Sigmoid colon (tissue), 7 donors: Measurements from ENCODE around the gene FKTN. TPM values are rescaled to one million over a fixed set of nuclear protein-coding genes. Genes with fewer than 3 reads are reported as not detected.

ENCODE experiments used
- DNase-seq: peaks from one replicate; pipeline ENCODE4 v3.0.0-alpha.2; 2019
- H3K27ac ChIP-seq, 4 donors: fragments of 200-600 bp; sonication (generic); one replicate each; pipeline ENCODE4 v1.5.1; 2016 to 2019; ENCODE audit warnings: mild to moderate bottlenecking in 1 of 4
- H3K27me3 ChIP-seq, 3 donors: fragments of 200-600 bp; sonication (generic); one replicate each; pipeline ENCODE4 v1.5.1; 2019; ENCODE audit warnings: mild to moderate bottlenecking in 1 of 3
- H3K36me3 ChIP-seq, 4 donors: fragments of 200-600 bp; sonication (generic); one replicate each; pipeline ENCODE4 v1.5.1; 2016 to 2019
- H3K4me1 ChIP-seq, 4 donors: fragments of 200-600 bp; sonication (generic); one replicate each; pipeline ENCODE4 v1.5.1; 2017 to 2019
- H3K4me3 ChIP-seq, 4 donors: fragments of 200-600 bp; sonication (generic); one replicate each; pipeline ENCODE4 v1.5.1; 2017 to 2019; ENCODE audit warnings: mild to moderate bottlenecking in 2 of 4, moderate library complexity in 1 of 4
- H3K9me3 ChIP-seq, 4 donors: fragments of 200-600 bp in 3 of 4; sonication (generic) in 3 of 4; one replicate each; pipeline versions ENCODE4 v1.5.1 to v1.6.1; 2013 to 2019
- CTCF ChIP-seq, 4 experiments: fragments of 450-650 bp in 3 of 4; fragments of 200-600 bp in 1 of 4; IDR thresholded peaks; one replicate each; pipeline ENCODE4 v1.5.1; 2016 to 2019; ENCODE audit warnings: antibody characterized with exemption in 4 of 4, mild to moderate bottlenecking in 3 of 4, moderate library complexity in 2 of 4
- EP300 ChIP-seq, 4 donors: sonication (generic); formaldehyde crosslinking; IDR thresholded peaks; one replicate each; pipeline ENCODE4 v1.6.1; 2017; ENCODE audit warnings: antibody characterized with exemption in 4 of 4
- POLR2A ChIP-seq, 2 donors: fragments of 450-650 bp; IDR thresholded peaks; one replicate each; pipeline ENCODE4 v1.6.1; 2016; ENCODE audit warnings: antibody characterized with exemption in 2 of 2, mild to moderate bottlenecking in 2 of 2, moderate library complexity in 2 of 2
- POLR2AphosphoS5 ChIP-seq, 4 donors: sonication (generic); formaldehyde crosslinking; IDR thresholded peaks; one replicate each; pipeline ENCODE4 v1.6.1; 2017; ENCODE audit warnings: antibody characterized with exemption in 4 of 4
- WGBS, 2 donors: extraction: QIAGEN DNeasy Blood & Tissue Kit; methylation state at CpG; one replicate each; pipeline ENCODE4 v1.1.7; 2013; 5-methylcytosine and 5-hydroxymethylcytosine counted together
- intact Hi-C: fragments of 100-400 bp; cut with DNase I; formaldehyde crosslinking; loops from one replicate; pipeline ENCODE4 v1.15.1; 2023
- polyA plus RNA-seq, 3 donors: library from polyadenylated mRNA; stranded (reverse); fragments of 200-250 nt; gene quantifications; one replicate each; pipeline ENCODE4 v1.2.3, GENCODE V29; 2013
- total RNA-seq, 4 donors: library from RNA; depleted of rRNA; stranded (reverse); fragments of >200 nt; gene quantifications; one replicate each; pipeline ENCODE4 v1.1.0, GENCODE V29; 2016
- donor health status: healthy with polysubstance abuse.
- donor health status: Bipolar disorder and iron deficiency.
- donor health status: healthy.

The FKTN gene
- total and polyA plus RNA-seq, 7 donors = 0.60 to 13.9 (median 8.0) TPM

DNA sequence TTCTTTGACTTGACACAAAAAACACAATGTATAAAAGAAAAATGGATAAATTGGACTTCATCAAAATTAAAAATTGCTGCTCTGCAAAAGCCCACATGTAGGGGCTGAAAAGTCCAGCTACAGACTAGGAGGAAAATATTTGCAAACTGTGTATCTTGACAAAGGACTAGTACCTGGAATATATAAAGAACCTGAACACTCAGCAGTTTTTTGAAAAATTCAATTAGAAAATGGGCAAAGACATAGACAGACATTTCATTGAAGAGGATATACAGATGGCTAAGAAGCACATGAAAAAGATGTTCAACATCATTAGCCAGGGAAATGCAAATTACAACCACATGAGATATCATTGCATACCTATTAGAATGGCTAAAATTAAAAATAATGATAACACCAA lies 85.9 kb downstream of the FKTN start:
- DNase-seq = no peak
- no peaks in the 10 kb centered on the region for H3K27me3 ChIP-seq
- H3K4me1 ChIP-seq = no peaks in the 10 kb centered on the region
- peaks cover 0 to 30% (median 4%) of the 10 kb centered on the region in 4 donors for H3K36me3 ChIP-seq
- TF ChIP-seq POLR2AphosphoS5 (IDR thresholded peaks at IDR 0.05) (no peak), EP300 (IDR thresholded peaks at IDR 0.05) (no peak), CTCF (IDR thresholded peaks at IDR 0.05) (no peak), POLR2A (IDR thresholded peaks at IDR 0.05) (no peak)
- H3K27ac ChIP-seq = no peak overlapping the region
- intact Hi-C loops = no loop called here
- peaks cover 0 to 9% (median 0%) of the 10 kb centered on the region in 4 donors for H3K9me3 ChIP-seq
- H3K4me3 ChIP-seq = no peak overlapping the region

DNA sequence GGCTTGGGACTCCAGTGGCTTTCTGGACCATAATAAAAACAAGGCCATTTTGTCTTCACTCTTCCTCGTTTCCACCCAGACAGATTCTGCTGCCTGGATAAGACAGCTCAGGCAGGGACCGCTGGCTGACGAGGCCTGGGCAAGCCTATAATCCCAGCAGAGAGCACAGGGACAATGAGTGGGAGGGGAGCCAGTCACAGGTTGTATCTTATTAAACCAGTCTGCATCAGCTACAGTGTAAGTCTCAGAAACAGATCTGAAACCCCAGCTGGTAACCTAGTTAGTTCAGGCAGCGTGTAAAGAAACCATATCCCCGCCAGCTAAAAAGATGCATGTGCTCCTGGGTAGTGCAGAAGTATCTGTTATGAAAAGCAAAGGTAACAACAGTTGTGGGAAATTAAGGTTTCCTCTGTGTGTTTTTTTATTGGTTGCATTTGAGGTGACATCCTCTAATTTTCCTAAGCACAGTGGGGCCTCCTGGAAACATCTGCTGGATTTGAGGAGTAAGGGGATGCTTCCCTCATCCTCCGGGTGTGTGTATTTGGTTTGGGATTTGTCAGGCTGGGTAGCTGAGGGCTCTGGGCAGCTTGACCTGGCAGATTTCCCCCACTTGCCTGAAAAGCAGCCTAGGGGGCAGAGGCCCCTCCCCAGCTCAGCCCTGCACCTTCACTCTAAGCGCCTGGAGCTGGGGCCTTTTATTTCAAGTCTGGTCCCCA lies 89.1 kb downstream of the FKTN start:
- Histone ChIP-seq H3K27me3 (no peaks in the 10 kb centered on the region), H3K4me1 (no peaks in the 10 kb centered on the region), H3K36me3 (no peaks in the 10 kb centered on the region), H3K9me3 (peaks cover 0 to 4% (median 0%) of the 10 kb centered on the region in 4 donors), H3K27ac (no peak overlapping the region), H3K4me3 (no peak overlapping the region)
- WGBS, 2 donors = 88 to 91% methylated on average over 7 of the region's 7 CpGs
- intact Hi-C loops = no loop called here
- TF ChIP-seq CTCF (IDR thresholded peaks at IDR 0.05) = no peak
- TF ChIP-seq POLR2AphosphoS5 (IDR thresholded peaks at IDR 0.05) = no peak
- no peak for TF ChIP-seq EP300 (IDR thresholded peaks at IDR 0.05)
- TF ChIP-seq POLR2A (IDR thresholded peaks at IDR 0.05) = no peak
- no peak for DNase-seq

GRCh38 chr9:105647595-105648349 lies 89.8 kb downstream of the FKTN start:
- no peak overlapping the region for H3K27ac ChIP-seq

DNA sequence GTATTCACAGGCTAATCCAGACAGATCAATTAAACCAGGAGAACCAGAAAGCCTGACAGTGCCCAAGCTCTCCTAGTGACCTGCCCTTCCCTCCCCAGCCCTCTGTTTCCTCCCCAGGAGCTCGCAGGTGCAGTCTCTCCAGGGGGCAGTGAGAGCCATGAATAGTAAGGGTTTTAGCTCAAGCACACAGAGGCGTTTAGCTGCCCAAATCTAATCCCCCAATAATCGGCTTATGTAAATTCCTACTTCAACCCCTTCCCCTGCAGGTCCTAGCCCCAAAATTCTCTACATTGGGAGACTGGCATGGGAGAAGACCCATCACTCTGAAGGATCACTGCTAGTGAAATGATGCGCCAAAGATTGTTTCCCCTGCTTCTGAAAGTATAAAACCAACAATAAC lies 93.9 kb downstream of the FKTN start:
- H3K36me3 ChIP-seq = no peaks in the 10 kb centered on the region
- H3K27me3 ChIP-seq = peaks cover 3 to 14% (median 13%) of the 10 kb centered on the region in 3 donors
- intact Hi-C loops = no loop called here
- peaks cover 0 to 11% (median 10%) of the 10 kb centered on the region in 4 donors for H3K4me1 ChIP-seq
- H3K9me3 ChIP-seq = no peaks in the 10 kb centered on the region
- TF ChIP-seq CTCF (IDR thresholded peaks at IDR 0.05) = no peak
- TF ChIP-seq POLR2A (IDR thresholded peaks at IDR 0.05) = no peak
- TF ChIP-seq EP300 (IDR thresholded peaks at IDR 0.05) = no peak
- no peak for TF ChIP-seq POLR2AphosphoS5 (IDR thresholded peaks at IDR 0.05)
- DNase-seq = no peak
- WGBS, 2 donors = 77 to 78% methylated on average over 4 of the region's 4 CpGs
- H3K27ac ChIP-seq = no peak overlapping the region
- H3K4me3 ChIP-seq = no peak overlapping the region

More at GRCh38 chr9:105647595-105648349, 89.8 kb downstream of the FKTN start:
- TF ChIP-seq POLR2AphosphoS5 (IDR thresholded peaks at IDR 0.05) = no peak
- TF ChIP-seq CTCF (IDR thresholded peaks at IDR 0.05) = no peak
- no peak for TF ChIP-seq EP300 (IDR thresholded peaks at IDR 0.05)
- no peak for TF ChIP-seq POLR2A (IDR thresholded peaks at IDR 0.05)
- Histone ChIP-seq H3K9me3 (peaks cover 0 to under 1% (median 0%) of the 10 kb centered on the region in 4 donors), H3K27me3 (no peaks in the 10 kb centered on the region), H3K4me3 (no peak overlapping the region), H3K36me3 (no peaks in the 10 kb centered on the region), H3K4me1 (no peaks in the 10 kb centered on the region)
- no peak for DNase-seq
- intact Hi-C loops = no loop called here
- 91 to 92% methylated on average over 12 of the region's 12 CpGs for WGBS, 2 donors
